ENCODE data around the gene KLK15. TPM values are rescaled to one million over a fixed set of nuclear protein-coding genes. Genes with fewer than 3 reads are reported as not detected.

The KLK15 gene
- total and polyA plus RNA-seq, 2 of the 13 experiments (the other 11 are each of a cell fraction or from before 2014, with no cell fraction given): not detected

DNA sequence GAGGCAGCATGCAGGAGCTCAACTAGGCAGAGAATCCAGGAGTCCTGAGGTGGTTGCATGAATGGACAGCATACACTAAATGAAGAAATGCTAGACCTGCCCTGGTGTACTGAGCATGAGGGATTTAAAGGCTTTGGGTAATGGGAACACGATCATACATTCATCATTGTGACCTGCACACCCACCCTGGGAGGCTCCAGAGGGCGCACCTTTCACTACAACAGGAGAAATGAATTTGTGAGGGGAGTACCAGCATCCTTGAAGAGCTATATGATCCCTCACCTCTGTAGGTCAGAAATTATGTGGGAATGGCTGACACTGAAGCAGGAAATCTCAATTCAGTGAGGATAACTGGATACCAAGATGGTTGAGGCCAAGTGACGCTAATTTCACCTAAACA, 48.8 kb upstream of the KLK15 start:
- H3K4me2 ChIP-seq (ENCODE audit: low read depth, low read length): no peak overlapping the region
- H3K9me3 ChIP-seq (ENCODE audit: low read length): no peaks in the 10 kb centered on the region
- intact Hi-C loops (cut with micrococcal nuclease; ENCODE audit: unreplicated experiment): no loop called here
- no peaks in the 10 kb centered on the region for H4K20me1 ChIP-seq (ENCODE audit: insufficient read depth, low read length)
- FAIRE-seq (no peak), DNase-seq (ENCODE audit: low spot score) (no peak), ATAC-seq (no peak)
- no peak overlapping the region for H2AFZ ChIP-seq (ENCODE audit: low read length)
- H3K79me2 ChIP-seq (ENCODE audit: insufficient read depth, low read length): no peaks in the 10 kb centered on the region
- H3K9ac ChIP-seq (ENCODE audit: insufficient read depth, low read depth, low read length): no peak overlapping the region
- in situ Hi-C loops (cut with HindIII; ENCODE audit: extremely low pct_ligation_motif_present, low pct_unique_long_range_greater_than_20kb): no loop called here
- ChIA-PET CTCF (ENCODE audit: low intra/inter-chr PET ratio, low total read pairs) (interaction anchor here (1.2 kb wide), 1 partner anchor 40 kb away, joined by 3 read pairs; no protein-coding TSS in a partner anchor), POLR2A (no interaction called here)
- H3K36me3 ChIP-seq (replicated peaks in 1 of 2; ENCODE audit: control insufficient read depth in 1 of 2, insufficient read depth in 2 of 2, low read length in 2 of 2): no peaks in the 10 kb centered on the region
- WGBS (ENCODE audit: low lambda C conversion rate): 3% methylated on average over 2 of the region's 3 CpGs
- no TSS peak for BruUV-seq (replicated peaks)
- no peaks in the 10 kb centered on the region for H3K4me1 ChIP-seq (ENCODE audit: insufficient read depth, low read length)
- H3K27ac ChIP-seq (ENCODE audit: extremely low read length, insufficient read depth, low read length): no peak overlapping the region
- no peak overlapping the region for H3K4me3 ChIP-seq (replicated peaks in 1 of 3; ENCODE audit: insufficient read depth in 1 of 3, low read depth in 2 of 3, low read length in 3 of 3)
- no peaks in the 10 kb centered on the region for H3K27me3 ChIP-seq (ENCODE audit: control insufficient read depth in 1 of 2, insufficient read depth in 2 of 2, low read length in 2 of 2)
- TF ChIP-seq ZFP41 (CRISPR knock-in tag; IDR thresholded peaks at IDR 0.05; ENCODE audit: borderline replicate concordance) (no peak), HCFC1 (IDR thresholded peaks at IDR 0.05; ENCODE audit: low read depth, low read length) (no peak), PCBP2 (optimal IDR thresholded peaks at IDR 0.05; ENCODE audit: low read depth, low read length, poor library complexity, severe bottlenecking) (no peak), LCORL (IDR thresholded peaks at IDR 0.05) (no peak), LCORL (CRISPR knock-in tag; IDR thresholded peaks at IDR 0.05) (no peak), ZFP62 (CRISPR knock-in tag; IDR thresholded peaks at IDR 0.05) (no peak), ZBTB21 (CRISPR knock-in tag; IDR thresholded peaks at IDR 0.05) (no peak), NFATC3 (CRISPR knock-in tag; IDR thresholded peaks at IDR 0.05) (no peak), ZNF264 (CRISPR knock-in tag; IDR thresholded peaks at IDR 0.05) (no peak), ATAD3A (CRISPR knock-in tag; IDR thresholded peaks at IDR 0.05) (no peak), ZKSCAN1 (IDR thresholded peaks at IDR 0.05; ENCODE audit: low read length) (no peak), ZNF652 (CRISPR knock-in tag; IDR thresholded peaks at IDR 0.05; ENCODE audit: borderline replicate concordance, low read depth) (no peak), FOXO1 (CRISPR knock-in tag; IDR thresholded peaks at IDR 0.05) (no peak), TGIF2 (CRISPR knock-in tag; IDR thresholded peaks at IDR 0.05) (no peak)
- TF ChIP-seq, protein P1, sequence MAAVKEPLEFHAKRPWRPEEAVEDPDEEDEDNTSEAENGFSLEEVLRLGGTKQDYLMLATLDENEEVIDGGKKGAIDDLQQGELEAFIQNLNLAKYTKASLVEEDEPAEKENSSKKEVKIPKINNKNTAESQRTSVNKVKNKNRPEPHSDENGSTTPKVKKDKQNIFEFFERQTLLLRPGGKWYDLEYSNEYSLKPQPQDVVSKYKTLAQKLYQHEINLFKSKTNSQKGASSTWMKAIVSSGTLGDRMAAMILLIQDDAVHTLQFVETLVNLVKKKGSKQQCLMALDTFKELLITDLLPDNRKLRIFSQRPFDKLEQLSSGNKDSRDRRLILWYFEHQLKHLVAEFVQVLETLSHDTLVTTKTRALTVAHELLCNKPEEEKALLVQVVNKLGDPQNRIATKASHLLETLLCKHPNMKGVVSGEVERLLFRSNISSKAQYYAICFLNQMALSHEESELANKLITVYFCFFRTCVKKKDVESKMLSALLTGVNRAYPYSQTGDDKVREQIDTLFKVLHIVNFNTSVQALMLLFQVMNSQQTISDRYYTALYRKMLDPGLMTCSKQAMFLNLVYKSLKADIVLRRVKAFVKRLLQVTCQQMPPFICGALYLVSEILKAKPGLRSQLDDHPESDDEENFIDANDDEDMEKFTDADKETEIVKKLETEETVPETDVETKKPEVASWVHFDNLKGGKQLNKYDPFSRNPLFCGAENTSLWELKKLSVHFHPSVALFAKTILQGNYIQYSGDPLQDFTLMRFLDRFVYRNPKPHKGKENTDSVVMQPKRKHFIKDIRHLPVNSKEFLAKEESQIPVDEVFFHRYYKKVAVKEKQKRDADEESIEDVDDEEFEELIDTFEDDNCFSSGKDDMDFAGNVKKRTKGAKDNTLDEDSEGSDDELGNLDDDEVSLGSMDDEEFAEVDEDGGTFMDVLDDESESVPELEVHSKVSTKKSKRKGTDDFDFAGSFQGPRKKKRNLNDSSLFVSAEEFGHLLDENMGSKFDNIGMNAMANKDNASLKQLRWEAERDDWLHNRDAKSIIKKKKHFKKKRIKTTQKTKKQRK (IDR thresholded peaks at IDR 0.05; ENCODE audit: low read length): no peak
- TF ChIP-seq, protein P2, sequence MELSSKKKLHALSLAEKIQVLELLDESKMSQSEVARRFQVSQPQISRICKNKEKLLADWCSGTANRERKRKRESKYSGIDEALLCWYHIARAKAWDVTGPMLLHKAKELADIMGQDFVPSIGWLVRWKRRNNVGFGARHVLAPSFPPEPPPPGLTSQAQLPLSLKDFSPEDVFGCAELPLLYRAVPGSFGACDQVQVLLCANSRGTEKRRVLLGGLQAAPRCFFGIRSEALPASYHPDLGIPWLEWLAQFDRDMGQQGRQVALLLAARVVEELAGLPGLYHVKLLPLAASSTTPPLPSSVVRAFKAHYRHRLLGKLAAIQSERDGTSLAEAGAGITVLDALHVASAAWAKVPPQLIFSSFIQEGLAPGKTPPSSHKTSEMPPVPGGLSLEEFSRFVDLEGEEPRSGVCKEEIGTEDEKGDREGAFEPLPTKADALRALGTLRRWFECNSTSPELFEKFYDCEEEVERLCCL (CRISPR knock-in tag; IDR thresholded peaks at IDR 0.05; ENCODE audit: borderline replicate concordance): no peak
- TF ChIP-seq, protein P3, sequence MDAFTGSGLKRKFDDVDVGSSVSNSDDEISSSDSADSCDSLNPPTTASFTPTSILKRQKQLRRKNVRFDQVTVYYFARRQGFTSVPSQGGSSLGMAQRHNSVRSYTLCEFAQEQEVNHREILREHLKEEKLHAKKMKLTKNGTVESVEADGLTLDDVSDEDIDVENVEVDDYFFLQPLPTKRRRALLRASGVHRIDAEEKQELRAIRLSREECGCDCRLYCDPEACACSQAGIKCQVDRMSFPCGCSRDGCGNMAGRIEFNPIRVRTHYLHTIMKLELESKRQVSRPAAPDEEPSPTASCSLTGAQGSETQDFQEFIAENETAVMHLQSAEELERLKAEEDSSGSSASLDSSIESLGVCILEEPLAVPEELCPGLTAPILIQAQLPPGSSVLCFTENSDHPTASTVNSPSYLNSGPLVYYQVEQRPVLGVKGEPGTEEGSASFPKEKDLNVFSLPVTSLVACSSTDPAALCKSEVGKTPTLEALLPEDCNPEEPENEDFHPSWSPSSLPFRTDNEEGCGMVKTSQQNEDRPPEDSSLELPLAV (CRISPR knock-in tag; conservative IDR thresholded peaks at IDR 0.05; ENCODE audit: low read depth): no peak
- TF ChIP-seq, protein P4, sequence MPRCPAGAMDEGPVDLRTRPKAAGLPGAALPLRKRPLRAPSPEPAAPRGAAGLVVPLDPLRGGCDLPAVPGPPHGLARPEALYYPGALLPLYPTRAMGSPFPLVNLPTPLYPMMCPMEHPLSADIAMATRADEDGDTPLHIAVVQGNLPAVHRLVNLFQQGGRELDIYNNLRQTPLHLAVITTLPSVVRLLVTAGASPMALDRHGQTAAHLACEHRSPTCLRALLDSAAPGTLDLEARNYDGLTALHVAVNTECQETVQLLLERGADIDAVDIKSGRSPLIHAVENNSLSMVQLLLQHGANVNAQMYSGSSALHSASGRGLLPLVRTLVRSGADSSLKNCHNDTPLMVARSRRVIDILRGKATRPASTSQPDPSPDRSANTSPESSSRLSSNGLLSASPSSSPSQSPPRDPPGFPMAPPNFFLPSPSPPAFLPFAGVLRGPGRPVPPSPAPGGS (CRISPR knock-in tag; IDR thresholded peaks at IDR 0.05): no peak
- TF ChIP-seq, protein P5, sequence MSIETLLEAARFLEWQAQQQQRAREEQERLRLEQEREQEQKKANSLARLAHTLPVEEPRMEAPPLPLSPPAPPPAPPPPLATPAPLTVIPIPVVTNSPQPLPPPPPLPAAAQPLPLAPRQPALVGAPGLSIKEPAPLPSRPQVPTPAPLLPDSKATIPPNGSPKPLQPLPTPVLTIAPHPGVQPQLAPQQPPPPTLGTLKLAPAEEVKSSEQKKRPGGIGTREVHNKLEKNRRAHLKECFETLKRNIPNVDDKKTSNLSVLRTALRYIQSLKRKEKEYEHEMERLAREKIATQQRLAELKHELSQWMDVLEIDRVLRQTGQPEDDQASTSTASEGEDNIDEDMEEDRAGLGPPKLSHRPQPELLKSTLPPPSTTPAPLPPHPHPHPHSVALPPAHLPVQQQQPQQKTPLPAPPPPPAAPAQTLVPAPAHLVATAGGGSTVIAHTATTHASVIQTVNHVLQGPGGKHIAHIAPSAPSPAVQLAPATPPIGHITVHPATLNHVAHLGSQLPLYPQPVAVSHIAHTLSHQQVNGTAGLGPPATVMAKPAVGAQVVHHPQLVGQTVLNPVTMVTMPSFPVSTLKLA (IDR thresholded peaks at IDR 0.05): no peak
